Measurements from ENCODE around the gene KIAA0825.
"Not testable (repeated sequence)": the region's sequence is repeated elsewhere in the genome, so short reads cannot be mapped to it uniquely, and the experiment has no call there.

The KIAA0825 gene

DNA sequence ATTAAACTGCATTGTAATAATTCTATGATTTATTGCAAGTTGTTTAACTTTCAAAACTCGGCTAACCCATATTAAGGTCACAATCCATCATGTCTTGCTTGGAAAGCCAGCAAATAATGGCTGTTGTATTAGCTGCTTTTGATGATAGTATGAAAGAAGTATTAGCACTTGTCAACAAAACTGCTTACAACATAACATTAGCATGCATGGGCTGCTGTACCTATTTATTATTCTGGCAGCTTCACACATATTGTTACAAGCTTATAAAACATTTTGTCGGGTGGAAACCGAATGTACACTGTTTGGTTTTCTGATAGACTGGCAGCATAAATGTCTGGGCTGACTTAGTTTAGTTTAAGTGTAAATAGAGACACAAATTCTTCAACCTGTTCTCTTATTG is 378.3 kb downstream of the KIAA0825 start:
- DNase-seq: no peak

- DNase-seq: no peak
Observed at GRCh38 chr5:94239266-94239665, 379.1 kb downstream of the KIAA0825 start.

- no peak for DNase-seq
Observed at GRCh38 chr5:94234987-94235386, 383.4 kb downstream of the KIAA0825 start.

DNA sequence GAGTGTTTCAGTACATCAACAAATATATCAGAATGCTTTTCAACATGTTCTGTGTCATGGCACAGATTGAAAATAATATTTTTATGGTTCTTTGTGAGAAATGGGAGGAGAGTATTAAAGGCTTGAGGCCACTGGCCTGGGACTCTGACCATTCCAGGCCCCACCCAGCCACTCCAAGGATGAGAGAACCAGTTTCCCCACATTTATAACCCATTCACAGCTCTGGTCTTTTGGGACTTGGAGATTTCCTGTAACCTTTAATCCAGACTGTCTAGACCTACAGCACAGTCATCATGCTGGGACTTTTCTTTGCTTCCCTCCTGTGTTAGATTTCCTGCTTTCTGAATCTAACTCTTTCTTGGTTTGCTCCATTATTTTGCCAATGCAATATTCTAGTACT is 389.6 kb downstream of the KIAA0825 start:
- no peak for DNase-seq

DNA sequence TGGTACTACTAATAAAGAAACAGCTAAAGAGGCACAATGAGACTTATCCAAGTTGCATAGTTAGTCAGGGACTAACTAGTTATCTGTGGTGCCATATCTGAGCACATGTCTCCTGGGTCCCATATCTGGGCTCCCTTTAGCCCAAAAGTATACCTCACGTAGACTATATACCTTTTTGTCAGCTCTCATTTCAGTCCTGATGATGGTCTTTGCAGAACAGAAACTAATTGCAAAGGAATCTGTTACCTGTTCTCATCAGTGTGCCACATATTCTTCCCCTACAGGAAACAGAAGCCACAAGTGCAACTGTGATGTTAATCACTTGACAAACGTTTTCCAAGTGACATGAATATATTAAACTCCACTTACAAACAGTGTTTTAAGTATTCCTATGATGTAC is 395.2 kb downstream of the KIAA0825 start:
- DNase-seq: no peak

DNA sequence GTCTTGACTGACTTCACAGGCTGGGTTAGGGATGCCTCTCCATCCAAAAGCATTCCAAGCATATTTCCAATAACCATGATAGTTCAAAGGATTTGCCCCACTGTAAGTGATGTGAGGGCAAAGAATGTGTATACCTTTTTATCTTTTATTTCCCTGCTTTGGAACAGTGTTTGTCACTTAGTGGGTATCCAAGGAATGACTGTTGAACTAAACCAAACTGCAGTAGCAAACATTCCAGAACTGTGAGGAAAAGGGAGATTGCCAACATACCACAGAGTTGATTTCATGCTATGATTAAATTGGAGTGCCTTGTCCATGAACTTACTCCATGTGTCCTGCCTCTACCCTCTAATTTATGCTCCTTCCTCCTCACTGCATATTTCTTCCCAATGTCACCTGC is 400.0 kb downstream of the KIAA0825 start:
- DNase-seq: no peak

DNA sequence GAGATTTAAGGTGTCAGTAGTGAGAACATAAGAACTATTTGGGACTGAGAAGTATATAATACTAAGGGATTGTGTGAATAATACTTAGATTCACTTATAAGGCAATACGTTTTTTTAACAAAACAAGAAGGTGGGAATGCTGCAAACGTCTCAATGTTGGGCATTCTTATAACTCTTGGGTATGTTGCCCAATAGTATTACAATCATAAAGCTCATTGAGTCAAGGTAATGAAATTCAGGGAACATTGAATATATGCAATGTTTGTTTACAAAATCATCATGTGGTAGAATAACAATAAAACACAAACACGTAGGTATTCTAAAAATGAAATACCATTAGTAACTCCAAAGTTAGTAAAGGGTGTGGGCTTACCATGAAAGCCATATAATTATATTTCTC is 400.7 kb downstream of the KIAA0825 start:
- no peak for DNase-seq

DNA sequence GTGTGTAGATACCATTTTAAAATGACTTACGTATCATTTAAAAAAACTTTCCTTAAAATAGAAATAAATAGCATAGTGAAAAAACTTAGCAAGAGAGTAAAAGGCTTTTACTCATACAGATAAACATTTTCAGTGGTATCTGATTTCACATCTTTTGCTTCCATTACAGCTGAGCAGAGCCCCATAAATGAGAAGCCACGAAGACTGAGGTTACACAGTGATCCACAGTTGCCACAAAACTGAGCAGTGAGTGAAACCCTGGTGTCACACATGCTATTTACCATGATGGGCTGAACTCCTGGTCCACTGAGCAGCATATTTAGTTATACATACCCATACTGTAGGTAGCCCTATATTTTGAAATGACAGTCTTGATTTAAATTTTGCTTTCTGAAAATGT is 401.2 kb downstream of the KIAA0825 start:
- DNase-seq: no peak

DNA sequence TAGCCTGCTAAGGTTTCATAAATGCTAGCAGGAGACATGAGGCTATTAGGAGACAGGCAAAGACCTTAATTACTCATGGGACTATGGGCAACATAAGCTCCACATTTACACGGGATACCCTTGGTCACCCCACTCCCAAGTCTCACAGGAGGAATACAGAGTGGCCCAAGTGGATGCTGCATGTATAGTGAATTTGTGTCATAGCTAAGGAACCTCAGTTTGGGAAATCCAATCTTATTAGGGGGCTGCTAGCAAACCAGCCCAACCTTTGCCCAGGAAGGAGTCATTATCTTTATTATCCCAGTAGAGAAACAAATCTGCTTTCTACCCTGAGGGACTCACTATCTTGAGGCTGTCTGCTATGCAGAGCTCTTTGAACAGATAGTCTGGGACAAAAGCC is 405.9 kb downstream of the KIAA0825 start:
- DNase-seq: no peak

DNA sequence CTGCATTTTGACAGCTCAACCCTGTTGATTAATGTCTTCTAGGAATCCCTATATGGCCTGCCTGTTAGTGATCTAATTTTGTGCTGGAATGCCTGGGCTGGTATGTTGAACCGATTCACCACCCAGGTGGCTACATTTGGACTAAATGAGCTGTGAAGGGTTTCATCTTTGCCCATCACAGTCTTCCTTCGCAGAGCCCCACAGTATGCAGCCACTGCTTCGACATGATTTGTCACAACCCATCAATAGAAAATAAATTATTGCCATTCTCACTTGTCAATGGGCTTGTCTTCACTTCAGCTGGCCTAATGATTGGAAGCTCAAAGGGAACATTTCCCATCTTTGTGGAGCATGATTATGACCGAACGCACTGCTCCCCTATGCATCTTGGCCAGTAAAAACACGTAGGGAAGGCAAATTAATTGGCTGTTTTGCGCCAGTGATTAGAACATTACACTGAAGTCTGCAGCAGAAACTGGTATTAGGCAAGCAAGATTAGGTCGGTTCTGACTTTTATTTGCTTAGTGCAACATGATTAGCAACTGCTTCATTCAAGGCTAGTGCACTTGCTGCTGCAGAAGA is 408.5 kb downstream of the KIAA0825 start:
- DNase-seq: no peak

DNA sequence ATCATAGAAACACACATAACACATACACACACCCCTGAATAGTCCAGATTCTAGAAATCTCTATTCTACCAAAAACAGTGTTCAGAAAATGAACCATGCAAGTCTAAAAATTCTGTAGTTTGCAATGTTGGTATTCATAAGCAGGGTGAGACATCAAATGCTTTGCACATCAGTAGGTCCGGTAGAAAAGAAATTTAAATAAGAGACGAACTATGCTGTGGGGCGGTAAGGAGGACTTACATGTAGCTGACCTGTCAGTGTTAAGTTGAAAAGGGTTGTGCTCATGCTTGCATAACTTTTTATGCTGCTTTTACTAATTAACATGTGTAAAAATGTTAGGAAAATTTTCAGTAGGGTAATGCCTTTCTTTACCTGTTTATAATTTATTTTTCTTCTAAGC is 409.1 kb downstream of the KIAA0825 start:
- DNase-seq: no peak

DNA sequence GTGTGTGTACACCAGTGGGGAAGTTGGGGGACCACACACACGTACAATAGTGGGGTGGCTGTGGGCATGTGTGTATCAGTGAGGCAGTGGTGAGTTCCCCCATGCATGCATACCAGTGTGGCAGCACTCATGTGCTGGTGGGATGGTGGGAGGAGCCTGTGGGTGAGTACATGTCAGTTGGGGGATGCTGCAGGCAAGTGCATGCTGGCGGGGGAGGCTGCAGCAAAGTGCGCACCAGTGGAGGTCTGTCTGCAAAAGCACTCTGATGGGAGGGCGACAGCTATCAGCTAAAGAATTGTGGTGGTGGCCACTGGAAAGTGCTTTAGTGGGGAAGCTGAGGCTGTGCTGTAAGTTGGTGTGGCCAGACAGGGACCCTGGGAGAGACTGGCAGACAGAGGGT is 418.8 kb downstream of the KIAA0825 start:
- DNase-seq: no peak

- no peak for DNase-seq
Observed at GRCh38 chr5:94197970-94198369, 420.4 kb downstream of the KIAA0825 start.

GRCh38 chr5:94196953-94197352 is 421.5 kb downstream of the KIAA0825 start:
- DNase-seq: no peak

- no peak for DNase-seq
Observed at GRCh38 chr5:94192658-94193391, 425.6 kb downstream of the KIAA0825 start.

- no peak for DNase-seq
Observed at GRCh38 chr5:94191604-94192003, 426.8 kb downstream of the KIAA0825 start.

DNA sequence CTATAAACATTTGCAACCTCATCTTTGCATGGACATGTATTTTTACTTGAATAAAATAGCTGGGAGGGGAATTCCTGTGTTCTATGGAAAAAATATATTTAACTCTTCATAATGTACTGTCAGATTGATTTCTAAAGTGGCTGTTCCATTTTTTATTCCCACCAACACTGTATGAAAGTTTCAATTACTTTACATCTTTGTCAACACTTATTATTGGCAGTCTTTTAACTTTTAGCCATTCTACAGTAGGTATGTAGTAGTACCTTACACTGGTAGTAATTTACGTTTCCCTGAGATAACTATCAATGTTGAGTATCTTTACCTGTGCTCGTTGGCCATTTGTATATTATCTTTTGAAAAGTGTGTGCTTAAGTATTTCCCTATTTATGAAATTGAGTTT is 429.7 kb downstream of the KIAA0825 start:
- no peak for DNase-seq

- no peak for DNase-seq
Observed at GRCh38 chr5:94184870-94185269, 433.5 kb downstream of the KIAA0825 start.

DNA sequence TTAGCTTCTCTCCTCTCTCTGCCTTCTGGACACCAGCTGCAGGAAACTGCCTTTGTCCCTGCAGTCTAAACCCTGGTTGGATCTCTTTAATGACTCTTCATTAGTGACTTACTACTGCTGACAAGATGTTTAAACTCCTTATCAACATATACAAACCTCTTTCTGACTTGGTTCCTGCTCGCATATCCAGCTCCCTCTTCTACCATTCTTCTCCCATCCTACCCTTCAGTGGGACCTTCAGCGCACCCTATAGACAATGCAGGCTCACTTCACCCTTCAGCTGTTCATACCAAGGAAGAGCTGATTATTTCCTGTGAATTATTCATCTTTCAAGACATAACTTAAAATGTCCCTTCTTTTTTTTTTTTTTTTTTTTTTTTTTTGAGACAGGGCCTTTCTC is 436.5 kb downstream of the KIAA0825 start:
- DNase-seq: no peak

DNA sequence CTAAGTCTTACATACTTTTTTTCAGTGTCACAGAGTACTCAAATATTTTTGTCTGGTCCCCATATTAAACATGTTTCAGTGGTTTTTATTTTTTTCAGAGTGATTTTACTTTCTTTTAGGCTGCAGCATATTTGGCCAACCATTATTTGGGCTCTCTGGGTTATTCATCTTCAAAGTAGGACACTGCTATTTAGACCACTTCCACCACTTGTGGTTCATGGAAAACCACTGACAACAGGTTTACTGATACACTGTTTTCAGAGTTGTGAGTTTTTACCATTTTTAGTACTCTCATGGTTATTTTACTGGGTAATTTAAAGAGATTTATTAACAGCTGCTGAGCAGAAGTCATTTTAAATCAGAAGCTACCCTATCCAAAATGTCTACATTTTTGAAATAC is 437.6 kb downstream of the KIAA0825 start:
- DNase-seq: no peak

DNA sequence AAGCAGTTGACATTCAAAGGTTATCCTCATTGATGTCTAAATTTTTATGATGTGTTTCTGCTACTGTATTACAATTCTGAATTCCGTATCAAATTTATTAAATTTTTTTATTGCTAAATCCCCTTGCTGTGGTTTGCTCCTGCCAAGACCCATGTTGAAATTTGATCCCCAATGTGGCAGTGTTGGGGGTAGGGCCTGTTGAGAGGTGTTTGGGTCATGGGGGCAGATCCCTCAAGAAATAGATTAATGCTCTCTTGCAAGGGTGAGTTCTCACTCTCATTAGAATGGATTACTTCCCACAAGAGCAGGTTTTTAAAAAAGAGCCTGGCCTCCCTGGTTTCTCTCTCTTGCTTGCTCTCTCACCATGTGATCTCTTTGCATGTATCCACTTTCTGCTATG is 442.5 kb downstream of the KIAA0825 start:
- no peak for DNase-seq

GRCh38 chr5:94174748-94175411 is 443.5 kb downstream of the KIAA0825 start:
- DNase-seq: no peak

- no peak for DNase-seq
Observed at GRCh38 chr5:94173100-94173499, 445.3 kb downstream of the KIAA0825 start.

GRCh38 chr5:94171070-94171469 is 447.3 kb downstream of the KIAA0825 start:
- DNase-seq: not testable (repeated sequence)

Data from activated CD4-positive, alpha-beta T cell treated with anti-CD3 and anti-CD28 coated beads for 4 hours (primary cell).